Measurements from ENCODE around the gene SLC39A1.

SLC39A1 gene

GRCh38 chr1:153951183-153951582 is 12.2 kb downstream of the SLC39A1 start:
- peaks cover 55% of the 10 kb centered on the region for H3K36me3 ChIP-seq (ENCODE audit: insufficient read depth, low read length)
- no peaks in the 10 kb centered on the region for H3K9me3 ChIP-seq (ENCODE audit: low read length)
- no peak overlapping the region for H3K4me3 ChIP-seq (ENCODE audit: low read depth, low read length, poor library complexity, severe bottlenecking)
- peaks cover 4% of the 10 kb centered on the region; the same call in 1 of the 2 replicates for H3F3A ChIP-seq (ENCODE audit: insufficient read depth, low read length)
- H3K9ac ChIP-seq (ENCODE audit: low read length), result no peak overlapping the region
- TF ChIP-seq EZH2 (IDR thresholded peaks at IDR 0.05; ENCODE audit: borderline replicate concordance, low read length), result no peak
- TF ChIP-seq CTCF (IDR thresholded peaks at IDR 0.05; ENCODE audit: low read length), result no peak
- H3K27me3 ChIP-seq (ENCODE audit: insufficient read depth, low read length), result no peaks in the 10 kb centered on the region
- no peak overlapping the region for H3K4me2 ChIP-seq (ENCODE audit: low read length)
- H4K20me1 ChIP-seq (ENCODE audit: insufficient read depth, low read length), result no peaks in the 10 kb centered on the region
- H3K4me1 ChIP-seq (ENCODE audit: insufficient read depth, low read length, severe bottlenecking), result peaks cover 11% of the 10 kb centered on the region
- peaks cover 7% of the 10 kb centered on the region for H3K79me2 ChIP-seq (ENCODE audit: insufficient read depth, low read length)
- H2AFZ ChIP-seq (ENCODE audit: low read length), result no peak overlapping the region
- H3K27ac ChIP-seq (ENCODE audit: low read depth, low read length, poor library complexity, severe bottlenecking), result no peak overlapping the region
- H3K9me2 ChIP-seq (ENCODE audit: low read depth, low read length), result no peaks in the 10 kb centered on the region

- Histone ChIP-seq H3F3A (ENCODE audit: insufficient read depth, low read length) (peaks cover 4% of the 10 kb centered on the region; the same call in 1 of the 2 replicates), H3K9ac (ENCODE audit: low read length) (peak within 1 kb of the TSS; percentile 96), H4K20me1 (ENCODE audit: insufficient read depth, low read length) (no peaks in the 10 kb centered on the region), H2AFZ (ENCODE audit: low read length) (no peak within 1 kb of the TSS), H3K4me2 (ENCODE audit: low read length) (peak within 1 kb of the TSS; percentile 86), H3K27me3 (ENCODE audit: insufficient read depth, low read length) (no peaks in the 10 kb centered on the region), H3K9me2 (ENCODE audit: low read depth, low read length) (no peaks in the 10 kb centered on the region), H3K4me1 (ENCODE audit: insufficient read depth, low read length, severe bottlenecking) (peaks cover 18% of the 10 kb centered on the region), H3K4me3 (ENCODE audit: low read depth, low read length, poor library complexity, severe bottlenecking) (peak within 1 kb of the TSS; percentile 82), H3K79me2 (ENCODE audit: insufficient read depth, low read length) (peaks cover 7% of the 10 kb centered on the region; the same call in 1 of the 2 replicates), H3K9me3 (ENCODE audit: low read length) (no peaks in the 10 kb centered on the region), H3K36me3 (ENCODE audit: insufficient read depth, low read length) (peaks cover 56% of the 10 kb centered on the region), H3K27ac (ENCODE audit: low read depth, low read length, poor library complexity, severe bottlenecking) (peak within 1 kb of the TSS; percentile 89)
- TF ChIP-seq CTCF (IDR thresholded peaks at IDR 0.05; ENCODE audit: low read length), result peak; percentile 82
- no peak for TF ChIP-seq EZH2 (IDR thresholded peaks at IDR 0.05; ENCODE audit: borderline replicate concordance, low read length)
Observed at GRCh38 chr1:153946622-153947241, 16.6 kb downstream of the SLC39A1 start, which contains the start of gene DENND4B. TSS of gene DENND4B (minus strand) at chr1:153946718. CDS start at chr1:153944374, 2,344 bp downstream.

GRCh38 chr1:153945795-153946621 is 17.3 kb downstream of the SLC39A1 start:
- H2AFZ ChIP-seq (ENCODE audit: low read length), result no peak overlapping the region
- peaks cover 18% of the 10 kb centered on the region for H3K4me1 ChIP-seq (ENCODE audit: insufficient read depth, low read length, severe bottlenecking)
- peaks cover 56% of the 10 kb centered on the region for H3K36me3 ChIP-seq (ENCODE audit: insufficient read depth, low read length)

More at GRCh38 chr1:153945795-153946621, 17.3 kb downstream of the SLC39A1 start:
- TF ChIP-seq CTCF (IDR thresholded peaks at IDR 0.05; ENCODE audit: low read length) (no peak), EZH2 (IDR thresholded peaks at IDR 0.05; ENCODE audit: borderline replicate concordance, low read length) (no peak)
- Histone ChIP-seq H3K9ac (ENCODE audit: low read length) (peak overlapping the region; percentile 96), H3K79me2 (ENCODE audit: insufficient read depth, low read length) (peaks cover 7% of the 10 kb centered on the region; the same call in 1 of the 2 replicates), H3K4me3 (ENCODE audit: low read depth, low read length, poor library complexity, severe bottlenecking) (peak overlapping the region; percentile 82), H3K9me3 (ENCODE audit: low read length) (no peaks in the 10 kb centered on the region), H3F3A (ENCODE audit: insufficient read depth, low read length) (peaks cover 4% of the 10 kb centered on the region; the same call in 1 of the 2 replicates), H3K4me2 (ENCODE audit: low read length) (peak overlapping the region; percentile 86), H3K27ac (ENCODE audit: low read depth, low read length, poor library complexity, severe bottlenecking) (peak overlapping the region; percentile 89), H3K27me3 (ENCODE audit: insufficient read depth, low read length) (no peaks in the 10 kb centered on the region), H4K20me1 (ENCODE audit: insufficient read depth, low read length) (no peaks in the 10 kb centered on the region), H3K9me2 (ENCODE audit: low read depth, low read length) (no peaks in the 10 kb centered on the region)

Data from OCI-LY1 (cell line).